ENCODE measurements around the gene ALG12. TPM values are rescaled to one million over a fixed set of nuclear protein-coding genes. Genes with fewer than 3 reads are reported as not detected.

ALG12 gene
- total RNA-seq, 1 experiment from 2014 or later: 16.6 TPM

- Histone ChIP-seq H3K27me3 (ENCODE audit: insufficient read depth, low read length) (no peaks in the 10 kb centered on the region), H3K4me2 (ENCODE audit: low read length) (no peak overlapping the region; the same call in 1 of the 2 replicates), H3K36me3 (ENCODE audit: control insufficient read depth in 1 of 2, insufficient read depth in 2 of 2, low read length in 2 of 2) (no peaks in the 10 kb centered on the region), H3K9ac (ENCODE audit: low read length) (peak overlapping the region; percentile 19; the same call in 1 of the 2 replicates), H3K79me2 (ENCODE audit: insufficient read depth, low read length) (no peaks in the 10 kb centered on the region), H4K20me1 (ENCODE audit: insufficient read depth) (no peaks in the 10 kb centered on the region), H2AFZ (ENCODE audit: low read depth, low read length, poor library complexity, severe bottlenecking) (no peak overlapping the region), H3K4me1 (ENCODE audit: control insufficient read depth in 1 of 2, insufficient read depth in 2 of 2, low read length in 2 of 2) (peaks cover 36 to 51% of the 10 kb centered on the region in 2 experiments), H3K4me3 (replicated peaks in 1 of 2; ENCODE audit: low read depth in 1 of 2, low read length in 2 of 2) (no peak overlapping the region), H3K27ac (ENCODE audit: low read depth, low read length) (no peak overlapping the region; the same call in 1 of the 2 replicates), H3K9me2 (ENCODE audit: insufficient read depth) (no peaks in the 10 kb centered on the region), H3K9me3 (ENCODE audit: control insufficient read depth in 1 of 2, insufficient read depth in 1 of 2, low read depth in 1 of 2, low read length in 2 of 2) (no peaks in the 10 kb centered on the region)
- ATAC-seq: no peak
- ChIA-PET POLR2A (no interaction called here), CTCF (no interaction called here), RAD21 (ENCODE audit: low non-redundant PET in 1 of 2, low total read pairs in 2 of 2, uncharacterized antibody in 2 of 2, unreplicated experiment in 2 of 2) (no interaction called here)
- TF ChIP-seq MAX (IDR thresholded peaks at IDR 0.05) (no peak), ZFX (IDR thresholded peaks at IDR 0.05) (0 out of 2 replicates have a peak, but pooled peaks have one; percentile 11)
- no TSS peak for BruUV-seq (replicated peaks)
- intact Hi-C loops (cut with micrococcal nuclease): no loop called here
- no peak for DNase-seq (ENCODE audit: low read depth, low spot score)
Measured at GRCh38 chr22:49953027-49953679, 34.9 kb upstream of the ALG12 start.

- Histone ChIP-seq H3K27ac (ENCODE audit: low read depth, low read length) (peak overlapping the region; percentile 60), H2AFZ (ENCODE audit: low read depth, low read length, poor library complexity, severe bottlenecking) (no peak overlapping the region), H3K4me3 (replicated peaks in 1 of 2; ENCODE audit: low read depth in 1 of 2, low read length in 2 of 2) (peak overlapping the region in 1 of 2 experiments; percentile 17; a peak in 1 of 4 replicates), H3K79me2 (ENCODE audit: insufficient read depth, low read length) (no peaks in the 10 kb centered on the region), H4K20me1 (ENCODE audit: insufficient read depth) (no peaks in the 10 kb centered on the region), H3K36me3 (ENCODE audit: control insufficient read depth in 1 of 2, insufficient read depth in 2 of 2, low read length in 2 of 2) (no peaks in the 10 kb centered on the region), H3K4me1 (ENCODE audit: control insufficient read depth in 1 of 2, insufficient read depth in 2 of 2, low read length in 2 of 2) (peaks cover 36 to 49% of the 10 kb centered on the region in 2 experiments), H3K9me2 (ENCODE audit: insufficient read depth) (no peaks in the 10 kb centered on the region), H3K9ac (ENCODE audit: low read length) (peak overlapping the region; percentile 54), H3K9me3 (ENCODE audit: control insufficient read depth in 1 of 2, insufficient read depth in 1 of 2, low read depth in 1 of 2, low read length in 2 of 2) (no peaks in the 10 kb centered on the region), H3K27me3 (ENCODE audit: insufficient read depth, low read length) (no peaks in the 10 kb centered on the region), H3K4me2 (ENCODE audit: low read length) (peak overlapping the region; percentile 73)
- ChIA-PET CTCF (interaction anchor here (1.6 kb wide), 1 partner anchor 21 kb away, joined by 7 read pairs; no protein-coding TSS in a partner anchor), RAD21 (ENCODE audit: low non-redundant PET in 1 of 2, low total read pairs in 2 of 2, uncharacterized antibody in 2 of 2, unreplicated experiment in 2 of 2) (no interaction called here), POLR2A (interaction anchor here (1.0 to 1.2 kb wide), 2 partner anchors 8 to 10 kb away, joined by 3 to 4 read pairs; partner anchors contain the start of gene PIM3)
- intact Hi-C loops (cut with micrococcal nuclease): no loop called here
- TF ChIP-seq CEBPB (IDR thresholded peaks at IDR 0.05; ENCODE audit: low read depth) (no peak), POLR2AphosphoS5 (IDR thresholded peaks at IDR 0.05; ENCODE audit: low read depth, low read length) (no peak), ELF1 (IDR thresholded peaks at IDR 0.05; ENCODE audit: borderline replicate concordance, low read depth) (no peak), TCF7L2 (IDR thresholded peaks at IDR 0.05; ENCODE audit: borderline replicate concordance, extremely low read depth, insufficient read depth, insufficient read length) (no peak), FOSL1 (IDR thresholded peaks at IDR 0.05; ENCODE audit: low read depth) (no peak), YY1 (IDR thresholded peaks at IDR 0.05; ENCODE audit: extremely low read depth, insufficient replicate concordance, low read depth, low read length) (no peak), EZH2 (IDR thresholded peaks at IDR 0.05) (no peak), EGR1 (IDR thresholded peaks at IDR 0.05; ENCODE audit: low read depth) (no peak), SIN3A (IDR thresholded peaks at IDR 0.05; ENCODE audit: low read depth) (no peak), REST (IDR thresholded peaks at IDR 0.05; ENCODE audit: low read depth) (no peak), SP1 (IDR thresholded peaks at IDR 0.05; ENCODE audit: low read depth) (no peak), ZNF274 (IDR thresholded peaks at IDR 0.05; ENCODE audit: low read depth, low read length) (no peak)
- DNase-seq (ENCODE audit: low read depth, low spot score) (no peak), ATAC-seq (peak; percentile 57)
- no TSS peak for BruUV-seq (replicated peaks)
Measured at GRCh38 chr22:49951986-49952896, 34.0 kb upstream of the ALG12 start.
